Measurements from ENCODE around the gene SHISA4. TPM values are rescaled to one million over a fixed set of nuclear protein-coding genes. Genes with fewer than 3 reads are reported as not detected.

SHISA4 gene
- total and polyA plus RNA-seq, 2 of the 8 experiments (the other 6 are each of a cell fraction or from before 2014, with no cell fraction given) = 7.8 to 28.9 TPM

- H2BK120ac ChIP-seq (replicated peaks; ENCODE audit: low read depth, low read length) = no peak overlapping the region
- no peak overlapping the region for H2BK20ac ChIP-seq (ENCODE audit: low read length)
- no peak overlapping the region; the same call in 1 of the 2 replicates for H3K27ac ChIP-seq (ENCODE audit: low read depth, low read length)
- no peak overlapping the region for H4K8ac ChIP-seq (ENCODE audit: extremely low read depth, insufficient read depth, low read length)
- no peaks in the 10 kb centered on the region for H3K79me2 ChIP-seq (ENCODE audit: control insufficient read depth in 1 of 2, insufficient read depth in 2 of 2, low read length in 2 of 2)
- H2BK15ac ChIP-seq (ENCODE audit: low read length) = peak overlapping the region; percentile 78; the same call in 1 of the 2 replicates
- no peak overlapping the region for H3K9ac ChIP-seq (replicated peaks in 1 of 4; ENCODE audit: extremely low read depth in 1 of 4, low read depth in 3 of 4, low read length in 3 of 4)
- H4K91ac ChIP-seq (replicated peaks; ENCODE audit: insufficient read length, low read length) = peak overlapping the region; percentile 4
- peak overlapping the region; percentile 91; the same call in 1 of the 2 replicates for H2AK5ac ChIP-seq (ENCODE audit: low read depth, low read length)
- H3K79me1 ChIP-seq (ENCODE audit: low read depth, low read length) = no peaks in the 10 kb centered on the region
- peaks cover 8% of the 10 kb centered on the region for H3K23me2 ChIP-seq (ENCODE audit: low read depth, low read length)
- ChIA-PET POLR2A (ENCODE audit: partially characterized antibody) (interaction anchor here (0.6 to 2.0 kb wide), 12 partner anchors 10 to 61 kb away, joined by 3 to 15 read pairs (median 4); partner anchors contain the start of gene TIMM17A), CTCF (ENCODE audit: partially characterized antibody) (interaction anchor here (0.6 to 8.4 kb wide), 5 partner anchors 9 to 176 kb away, joined by 3 to 145 read pairs (median 7); no protein-coding TSS in a partner anchor)
- TF ChIP-seq KDM1A (IDR thresholded peaks at IDR 0.05; ENCODE audit: borderline replicate concordance, low read length) = peak; percentile 59; the same call in 1 of the 2 replicates
- TF ChIP-seq EZH2 (IDR thresholded peaks at IDR 0.05; ENCODE audit: low read depth, low read length, severe bottlenecking) = no peak
- no peak for TF ChIP-seq SIX5 (IDR thresholded peaks at IDR 0.05; ENCODE audit: low read depth, low read length)
- peak; percentile 15 for TF ChIP-seq ASH2L (IDR thresholded peaks at IDR 0.05; ENCODE audit: low read length)
- TF ChIP-seq HDAC2 (IDR thresholded peaks at IDR 0.05; ENCODE audit: borderline replicate concordance in 1 of 2, low read depth in 2 of 2, low read length in 2 of 2) = peak in 1 of 2 experiments; percentile 39; a peak in 1 of 4 replicates
- TF ChIP-seq ATF2 (IDR thresholded peaks at IDR 0.05; ENCODE audit: low read length) = 0 out of 2 replicates have a peak, but pooled peaks have one; percentile 52
- no peak overlapping the region for H3K56ac ChIP-seq (replicated peaks; ENCODE audit: insufficient read length, low read depth, low read length)
- no peak overlapping the region for H3K14ac ChIP-seq (ENCODE audit: insufficient read length)
- peak overlapping the region; percentile 71 to 74 for H3K4me2 ChIP-seq (ENCODE audit: insufficient read depth in 1 of 2, low read depth in 2 of 2, low read length in 2 of 2)
- H3K18ac ChIP-seq (ENCODE audit: extremely low read depth, low read length) = peak overlapping the region; percentile 56; the same call in 1 of the 2 replicates
- H3K4ac ChIP-seq (replicated peaks; ENCODE audit: insufficient read length, low read depth, low read length) = peak overlapping the region; percentile 20
- peak overlapping the region in 3 of 4 experiments; percentile 6 to 53 (median 7); a peak in 2 of 8 replicates for H3K4me3 ChIP-seq (ENCODE audit: extremely low read depth in 1 of 4, insufficient read depth in 2 of 4, low read depth in 3 of 4, low read length in 4 of 4)
- H3K23ac ChIP-seq (ENCODE audit: insufficient read length) = no peak overlapping the region
- 90% methylated on average over 1 of the region's 1 CpG; no CpG with 5 or more reads in 1 of the 2 experiments for WGBS, 2 experiments (ENCODE audit: extremely low coverage in 1 of 2, insufficient coverage in 1 of 2, insufficient read length in 1 of 2, insufficient replicate concordance in 2 of 2, low coverage in 1 of 2, low lambda C conversion rate in 2 of 2, missing lambda C conversion rate in 1 of 2)
- H2AFZ ChIP-seq (ENCODE audit: low read length) = peak overlapping the region; percentile 79
- DNase-seq (ENCODE audit: low read depth in 1 of 2, low spot score in 2 of 2) (no peak), FAIRE-seq (no peak)
- peak overlapping the region; percentile 88 for H2BK12ac ChIP-seq (ENCODE audit: low read depth, low read length)
- H3K27me3 ChIP-seq (replicated peaks in 1 of 4; ENCODE audit: control insufficient read depth in 3 of 4, extremely low read depth in 1 of 4, insufficient read depth in 3 of 4, low read length in 3 of 4) = peaks cover 0 to 6% (median 6%) of the 10 kb centered on the region in 4 experiments; a peak in 6 of 7 replicates
- H2BK5ac ChIP-seq (ENCODE audit: low read depth, low read length) = peak overlapping the region; percentile 98
- H4K5ac ChIP-seq (ENCODE audit: insufficient read length, low read depth, low read length) = peak overlapping the region; percentile 79
- H3K4me1 ChIP-seq (replicated peaks in 1 of 4; ENCODE audit: control insufficient read depth in 3 of 4, insufficient read depth in 4 of 4, low read length in 3 of 4) = peaks cover 7 to 19% (median 10%) of the 10 kb centered on the region in 4 experiments
- H3K36me3 ChIP-seq (ENCODE audit: control insufficient read depth in 2 of 4, insufficient read depth in 4 of 4, low read length in 3 of 4) = no peaks in the 10 kb centered on the region; a peak in 1 of 8 replicates
- H4K20me1 ChIP-seq (replicated peaks in 1 of 2; ENCODE audit: control insufficient read depth in 1 of 2, insufficient read depth in 2 of 2, low read length in 2 of 2) = no peaks in the 10 kb centered on the region
- no peaks in the 10 kb centered on the region for H3K9me3 ChIP-seq (ENCODE audit: insufficient read depth in 2 of 2, low read depth in 1 of 2, low read length in 1 of 2)
Measured at GRCh38 chr1:201942129-201942495, 53.4 kb downstream of the SHISA4 start.

Data from H1 (cell line).